GM12878 (cell line): ENCODE measurements around the gene ZCCHC3. TPM values are rescaled to one million over a fixed set of nuclear protein-coding genes. Genes with fewer than 3 reads are reported as not detected.
"Not testable (repeated sequence)": the region's sequence is repeated elsewhere in the genome, so short reads cannot be mapped to it uniquely, and the experiment has no call there.

Source experiments
- ATAC-seq: fragments of 200-7000 bp; cut with Tn5 transposase; 3 replicates; pipeline ENCODE4 v1.9.1; 2020; ENCODE audit warnings: mild to moderate bottlenecking, moderate library complexity
- BruUV-seq: library from RNA; stranded (reverse); fragments of 400-500 nt; replicated peaks from 2 replicates; lab custom pipeline; 2021; lab: Mats Ljungman, UMichigan
- CTCF ChIA-PET: fragments of 300-600 bp; sonication (Branson Sonifier 250); formaldehyde crosslinking; extraction: SDS; loops from one replicate; lab custom pipeline; 2021; ENCODE audit warnings: inconsistent platforms; lab: Yijun Ruan, JAX
- POLR2A ChIA-PET: fragments of 350-600 bp; formaldehyde crosslinking; extraction: SDS; loops from one replicate; lab custom pipeline; 2021; ENCODE audit warnings: inconsistent platforms; lab: Charles Lee
- RAD21 ChIA-PET: fragments of 300-600 bp; sonication (Branson Sonifier 250); formaldehyde crosslinking; loops from one replicate; lab custom pipeline; 2023; ENCODE audit warnings: antibody characterized with exemption; ENCODE audit not compliant: unreplicated experiment; lab: Charles Lee
- SMC1A ChIA-PET: fragments of 300-600 bp; sonication (Branson Sonifier 250); formaldehyde crosslinking; loops from one replicate; lab custom pipeline; 2023; ENCODE audit not compliant: unreplicated experiment, uncharacterized antibody; lab: Charles Lee
- DNase-seq: peaks from one replicate; pipeline ENCODE4 v3.0.0-alpha.2; 2011; ENCODE audit warnings: low read depth, low spot score
- FAIRE-seq: peaks from 3 replicates; lab custom pipeline; 2011; peaks lifted over from hg19 to GRCh38; lab: Jason Lieb, UNC
- H2AFZ ChIP-seq: 2 replicates; pipeline ENCODE4 v1.6.0; 2011; ENCODE audit warnings: low read depth, low read length, control low read depth; ENCODE audit not compliant: control insufficient read depth
- H3K27ac ChIP-seq: 2 replicates; pipeline ENCODE4 v1.5.1; 2011; ENCODE audit warnings: control low read depth; ENCODE audit not compliant: control insufficient read depth, insufficient read depth
- H3K27me3 ChIP-seq, 2 experiments: replicated peaks in 1 of 2; 2 replicates each; pipeline versions ENCODE4 v1.6.0 to v1.6.1; 2011; ENCODE audit warnings: low read length in 1 of 2; ENCODE audit not compliant: control insufficient read depth in 2 of 2, insufficient read depth in 2 of 2
- H3K36me3 ChIP-seq, 2 experiments: 2 replicates each; pipeline ENCODE4 v1.5.1; 2011; ENCODE audit warnings: low read length in 1 of 2; ENCODE audit not compliant: control insufficient read depth in 2 of 2, insufficient read depth in 2 of 2
- H3K4me1 ChIP-seq: 2 replicates; pipeline ENCODE4 v1.6.1; 2011; ENCODE audit warnings: mild to moderate bottlenecking, low read length, moderate library complexity, mixed read lengths; ENCODE audit not compliant: control insufficient read depth, insufficient read depth
- H3K4me2 ChIP-seq: 2 replicates; pipeline ENCODE4 v1.6.0; 2011; ENCODE audit warnings: control low read depth; ENCODE audit not compliant: control insufficient read depth, insufficient read depth
- H3K4me3 ChIP-seq: fragments of 200-600 bp; sonication (generic); 2 replicates; pipeline ENCODE4 v1.5.1; 2016
- H3K79me2 ChIP-seq: 2 replicates; pipeline ENCODE4 v1.6.0; 2011; ENCODE audit warnings: low read length; ENCODE audit not compliant: control insufficient read depth, insufficient read depth
- H3K9ac ChIP-seq: 2 replicates; pipeline ENCODE4 v1.8.0; 2011; ENCODE audit warnings: low read length, control low read depth, mixed read lengths; ENCODE audit not compliant: control insufficient read depth, insufficient read depth
- H3K9me3 ChIP-seq: replicated peaks from 3 replicates; pipeline ENCODE4 v1.5.1; 2011; ENCODE audit warnings: mild to moderate bottlenecking, low read length; ENCODE audit not compliant: control insufficient read depth, insufficient read depth
- H4K20me1 ChIP-seq: 2 replicates; pipeline ENCODE4 v1.6.0; 2011; ENCODE audit not compliant: control insufficient read depth, insufficient read depth
- CBFB ChIP-seq: IDR thresholded peaks from 2 replicates; pipeline ENCODE4 v1.6.1; 2016; ENCODE audit warnings: antibody characterized with exemption, low read depth
- NBN ChIP-seq: fragments of 450-650 bp; IDR thresholded peaks from 2 replicates; pipeline ENCODE4 v1.6.1; 2016
- SIX5 ChIP-seq: IDR thresholded peaks from 2 replicates; pipeline ENCODE4 v1.6.1; 2011; ENCODE audit warnings: mild to moderate bottlenecking, low read depth, low read length, moderate library complexity; ENCODE audit not compliant: severe bottlenecking
- SP1 ChIP-seq: IDR thresholded peaks from one replicate; pipeline ENCODE4 v1.6.1; 2011; ENCODE audit warnings: low read depth, low read length
- STAT1 ChIP-seq: fragments of 450-650 bp; conservative IDR thresholded peaks from 2 replicates; pipeline ENCODE4 v1.6.1; 2014; ENCODE audit warnings: antibody characterized with exemption, mild to moderate bottlenecking
- TAF1 ChIP-seq: IDR thresholded peaks from 2 replicates; pipeline ENCODE4 v1.6.1; 2011; ENCODE audit warnings: mild to moderate bottlenecking, low read depth, low read length, borderline replicate concordance
- WGBS: methylation state at CpG from one replicate; pipeline ENCODE4 v1.1.6; 2016; ENCODE audit warnings: low lambda C conversion rate; ENCODE audit not compliant: insufficient replicate concordance, insufficient coverage; ENCODE audit errors: missing lambda C conversion rate; 5-methylcytosine and 5-hydroxymethylcytosine counted together
- in situ Hi-C: fragments of 300-500 bp; cut with MboI; formaldehyde crosslinking; loops from 9 replicates; pipeline ENCODE4 v1.14.3; 2018; ENCODE audit warnings: mixed read lengths
- intact Hi-C: fragments of 100-400 bp; cut with micrococcal nuclease; formaldehyde crosslinking; loops from one replicate; pipeline ENCODE4 v1.14.2; 2022; ENCODE audit not compliant: unreplicated experiment
- polyA plus RNA-seq, 11 experiments: library from polyadenylated mRNA; depleted of rRNA in 4 of 11; unstranded in 6 of 11; stranded (reverse) in 5 of 11; fragments of >200 nt; fragmentation: Nextera tagmentation in 4 of 11; fragmentation: Illumina TruSeq in 1 of 11; extraction: Ambion mirVana in 4 of 11; extraction: Trizol in 1 of 11; gene quantifications; 1 replicate in 1 of 11; 2 replicates in 10 of 11; pipeline versions ENCODE4 v1.2.1 to v1.2.3, GENCODE V29; 2011 to 2016; ENCODE audit warnings: inconsistent platforms in 2 of 11, missing spikeins in 2 of 11, low read depth in 1 of 11
- total RNA-seq, 4 experiments: library from RNA; depleted of rRNA in 3 of 4; stranded (reverse); fragments of >200 nt in 3 of 4; fragmentation: Illumina TruSeq in 1 of 4; extraction: Trizol in 1 of 4; gene quantifications; 2 replicates each; pipeline versions ENCODE4 v1.2.1 to v1.2.3, GENCODE V29; 2013 to 2021

The ZCCHC3 gene
- total and polyA plus RNA-seq, 10 of the 15 experiments (the other 5 are each of a cell fraction or from before 2014, with no cell fraction given) = 5.3 to 36.1 (median 17.2) TPM

GRCh38 chr20:334578-334977 is 37.2 kb downstream of the ZCCHC3 start:
- BruUV-seq = no TSS peak
- Histone ChIP-seq H3K9ac (no peak overlapping the region), H3K9me3 (no peaks in the 10 kb centered on the region), H2AFZ (no peak overlapping the region)
- DNase-seq = no peak
- ChIA-PET RAD21 (no interaction called here), SMC1A (interaction anchor here (1.6 kb wide), 1 partner anchor 65 kb away, joined by 7 read pairs; no protein-coding TSS in a partner anchor)
- intact Hi-C loops = loop anchor here (5.0 kb wide), 1 partner anchor 67 kb away; no protein-coding TSS in a partner anchor
- no peak for TF ChIP-seq SP1
- no peak for TF ChIP-seq NBN
- TF ChIP-seq STAT1 = no peak
- no peak for TF ChIP-seq TAF1
- TF ChIP-seq CBFB = no peak
- no peak for TF ChIP-seq SIX5
- TF ChIP-seq, all 136 proteins: peak for 0
- ChIA-PET CTCF (no interaction called here), POLR2A (no interaction called here)
- H3K4me2 ChIP-seq = no peak overlapping the region
- peaks cover 17% of the 10 kb centered on the region for H3K4me1 ChIP-seq
- FAIRE-seq = no peak
- WGBS = 93% methylated on average over 8 of the region's 8 CpGs
- H3K79me2 ChIP-seq = no peaks in the 10 kb centered on the region; the same call in 1 of the 2 replicates
- H4K20me1 ChIP-seq = peaks cover 4% of the 10 kb centered on the region; the same call in 1 of the 2 replicates
- no peak for ATAC-seq
- no peaks in the 10 kb centered on the region for H3K27me3 ChIP-seq
- H3K27ac ChIP-seq = no peak overlapping the region
- no peaks in the 10 kb centered on the region; a peak in 1 of 4 replicates for H3K36me3 ChIP-seq
- H3K4me3 ChIP-seq = no peak overlapping the region
- in situ Hi-C loops = loop anchor here (5.0 kb wide), 1 partner anchor 122 kb away; no protein-coding TSS in a partner anchor

DNA sequence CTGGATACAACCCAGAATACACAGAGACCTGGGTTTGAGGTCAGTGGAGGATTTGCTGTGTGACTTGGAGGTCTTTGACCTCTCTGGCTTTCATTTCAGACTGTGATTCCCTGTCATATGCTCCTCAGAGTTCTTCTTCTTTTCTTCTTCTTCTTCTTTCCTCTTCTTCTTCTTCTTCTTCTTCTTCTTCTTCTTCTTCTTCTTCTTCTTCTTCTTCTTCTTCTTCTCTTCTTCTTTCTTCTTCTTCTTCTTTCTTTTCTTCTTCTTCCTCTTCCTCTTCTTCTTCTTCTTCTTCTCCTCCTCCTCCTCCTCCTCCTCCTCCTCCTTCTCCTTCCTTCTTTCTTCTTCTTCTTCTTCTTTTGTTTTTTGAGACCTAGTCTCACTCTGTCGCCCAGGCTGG is 38.7 kb downstream of the ZCCHC3 start:
- H3K27ac ChIP-seq, H3K27me3 ChIP-seq, H3K4me3 ChIP-seq, H3K9me3 ChIP-seq, DNase-seq, H3K4me1 ChIP-seq, SMC1A ChIA-PET, BruUV-seq, POLR2A ChIA-PET, in situ Hi-C loops, H4K20me1 ChIP-seq, H3K4me2 ChIP-seq, H3K36me3 ChIP-seq, H2AFZ ChIP-seq, H3K79me2 ChIP-seq, FAIRE-seq, ATAC-seq, H3K9ac ChIP-seq, intact Hi-C loops, CTCF ChIA-PET, RAD21 ChIA-PET: not testable (repeated sequence)
- WGBS = 80% methylated on average over 1 of the region's 1 CpG
